GM19099 (cell line): ENCODE results near the gene AMDHD2.
A peak's percentile ranks its signal among the peaks of the same experiment; 100 is the strongest.

Source experiments
- POLR2A ChIP-seq: IDR thresholded peaks from 3 replicates; pipeline ENCODE4 v1.6.1; 2011; ENCODE audit warnings: low read depth; ENCODE audit not compliant: insufficient read length; ENCODE audit errors: extremely low read depth

Gene AMDHD2

GRCh38 chr16:2478279-2478678 is 41.9 kb upstream of the AMDHD2 start:
- no peak for TF ChIP-seq POLR2A

GRCh38 chr16:2480948-2481347 is 39.2 kb upstream of the AMDHD2 start:
- no peak for TF ChIP-seq POLR2A

DNA sequence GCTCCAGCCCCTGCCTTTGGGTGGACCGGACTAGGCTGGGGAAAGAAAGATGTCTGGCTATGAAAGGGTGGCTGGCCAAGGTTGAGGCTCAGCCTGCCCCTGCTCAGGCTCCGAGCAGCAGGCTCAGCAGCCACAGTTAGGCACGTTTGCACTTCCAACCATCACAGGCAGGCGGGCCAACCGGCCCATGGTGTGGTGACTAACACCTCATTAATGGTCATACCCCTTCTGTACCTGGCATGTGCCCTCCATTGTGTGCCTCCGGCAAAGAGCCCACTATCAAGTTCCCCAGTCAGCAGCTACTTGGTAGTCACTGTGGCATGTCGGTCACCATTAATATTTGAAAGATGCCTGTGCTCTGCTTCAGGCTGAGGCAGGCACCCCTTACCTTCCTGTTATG is 38.5 kb upstream of the AMDHD2 start:
- TF ChIP-seq POLR2A = no peak

DNA sequence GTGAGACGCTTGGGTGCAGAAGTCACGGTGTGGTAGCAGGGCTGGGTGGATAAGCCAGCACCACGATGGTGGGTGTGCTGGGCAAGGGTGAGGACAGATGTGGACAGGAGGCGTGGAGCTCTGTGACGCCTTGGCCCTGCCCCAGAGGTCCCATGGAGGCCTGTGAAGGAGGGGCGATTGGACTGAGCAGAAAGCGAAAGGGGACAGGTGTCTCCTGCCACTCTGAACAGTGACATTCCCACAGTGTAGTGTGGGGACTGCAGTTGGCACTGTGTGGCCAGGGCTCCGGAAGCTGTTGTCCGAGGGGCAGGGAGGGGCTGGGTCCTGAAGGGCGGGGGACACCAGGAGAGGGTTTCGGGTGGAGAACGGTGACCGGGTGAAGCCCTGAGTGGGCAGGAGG is 37.9 kb upstream of the AMDHD2 start:
- TF ChIP-seq POLR2A = no peak

- no peak for TF ChIP-seq POLR2A
Observed at GRCh38 chr16:2482708-2483534, 37.2 kb upstream of the AMDHD2 start.

GRCh38 chr16:2483939-2484897 is 36.0 kb upstream of the AMDHD2 start:
- no peak for TF ChIP-seq POLR2A

DNA sequence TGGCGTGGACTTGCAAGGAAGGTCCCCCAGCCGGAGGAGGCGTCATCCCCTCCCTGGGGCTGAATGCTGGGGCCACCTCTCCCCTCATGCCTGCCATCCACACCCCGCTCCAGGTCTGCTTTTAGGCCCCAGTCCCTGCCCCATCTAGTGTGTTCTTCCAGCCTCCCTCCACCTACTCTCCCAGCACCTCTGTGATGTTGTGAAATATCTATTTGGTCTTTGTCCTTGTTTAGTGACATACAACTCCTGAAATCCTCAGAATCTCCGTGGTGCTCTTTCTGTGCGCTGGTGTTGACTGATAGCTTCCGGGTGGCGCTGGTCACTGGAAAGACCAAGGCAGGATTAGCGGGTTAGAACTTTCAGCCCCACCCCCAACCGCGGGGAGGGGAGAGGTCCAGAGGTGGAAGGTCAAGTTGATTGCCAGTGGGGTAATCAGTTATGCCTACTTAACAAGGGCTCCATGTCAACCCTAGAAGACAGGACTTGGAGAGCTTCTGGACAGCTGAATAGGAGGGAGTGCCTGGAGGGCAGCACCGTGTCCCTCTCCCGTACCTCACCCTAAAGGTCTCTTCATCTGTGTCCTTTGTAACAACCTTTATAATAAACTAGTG is 35.2 kb upstream of the AMDHD2 start:
- TF ChIP-seq POLR2A = no peak

DNA sequence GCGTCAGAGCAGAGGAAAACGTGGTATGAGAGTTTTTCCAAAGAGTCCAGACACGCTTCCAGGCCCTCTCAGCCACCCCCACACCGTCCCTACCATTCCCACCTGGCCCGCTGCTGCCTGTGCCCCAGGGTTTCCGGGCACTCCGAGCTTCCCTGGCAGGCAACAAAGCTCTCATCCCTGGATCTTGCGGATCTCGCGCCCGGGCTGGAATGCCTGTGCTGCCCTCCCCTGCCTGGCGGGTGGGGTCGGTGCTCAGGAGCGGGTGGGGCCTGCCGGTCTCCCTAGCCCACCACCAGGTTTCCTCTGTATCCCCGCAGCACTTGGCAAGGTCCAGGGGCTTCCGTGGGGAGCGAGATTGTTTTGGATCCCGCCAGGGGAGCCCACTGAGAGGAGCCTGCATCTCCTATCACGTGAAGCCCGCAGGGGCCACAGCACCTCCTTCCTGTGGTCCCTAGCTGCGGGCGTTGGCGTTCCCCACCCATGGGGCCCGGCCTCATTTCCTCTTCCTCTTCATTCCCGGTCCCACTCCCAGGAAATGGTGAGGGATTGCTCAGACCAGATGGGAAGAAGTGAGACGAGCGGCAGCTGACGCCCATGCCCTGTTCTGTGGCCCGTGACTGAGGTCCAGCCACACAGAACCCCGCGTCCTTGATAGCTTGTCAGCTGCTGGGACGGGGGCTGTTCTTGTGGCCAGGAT is 34.2 kb upstream of the AMDHD2 start:
- no peak for TF ChIP-seq POLR2A

- peak; percentile 30 for TF ChIP-seq POLR2A
Observed at GRCh38 chr16:2486645-2487516, 33.3 kb upstream of the AMDHD2 start.

DNA sequence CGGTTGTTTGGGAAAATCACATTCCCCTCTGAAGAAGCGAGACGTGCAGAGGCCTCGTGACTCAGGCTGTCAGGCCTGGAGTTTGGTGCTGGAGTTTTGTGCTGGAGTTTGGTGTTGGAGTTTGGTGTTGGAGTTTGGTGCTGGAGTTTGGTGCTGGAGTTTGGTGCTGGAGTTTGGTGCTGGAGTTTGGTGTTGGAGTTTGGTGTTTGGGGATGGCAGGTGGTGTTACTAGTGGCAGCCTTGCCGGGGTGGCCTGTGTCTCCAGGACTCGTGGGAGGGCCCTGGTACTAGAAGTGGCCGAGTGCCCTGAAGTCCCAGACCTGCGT is 32.7 kb upstream of the AMDHD2 start:
- TF ChIP-seq POLR2A = no peak

DNA sequence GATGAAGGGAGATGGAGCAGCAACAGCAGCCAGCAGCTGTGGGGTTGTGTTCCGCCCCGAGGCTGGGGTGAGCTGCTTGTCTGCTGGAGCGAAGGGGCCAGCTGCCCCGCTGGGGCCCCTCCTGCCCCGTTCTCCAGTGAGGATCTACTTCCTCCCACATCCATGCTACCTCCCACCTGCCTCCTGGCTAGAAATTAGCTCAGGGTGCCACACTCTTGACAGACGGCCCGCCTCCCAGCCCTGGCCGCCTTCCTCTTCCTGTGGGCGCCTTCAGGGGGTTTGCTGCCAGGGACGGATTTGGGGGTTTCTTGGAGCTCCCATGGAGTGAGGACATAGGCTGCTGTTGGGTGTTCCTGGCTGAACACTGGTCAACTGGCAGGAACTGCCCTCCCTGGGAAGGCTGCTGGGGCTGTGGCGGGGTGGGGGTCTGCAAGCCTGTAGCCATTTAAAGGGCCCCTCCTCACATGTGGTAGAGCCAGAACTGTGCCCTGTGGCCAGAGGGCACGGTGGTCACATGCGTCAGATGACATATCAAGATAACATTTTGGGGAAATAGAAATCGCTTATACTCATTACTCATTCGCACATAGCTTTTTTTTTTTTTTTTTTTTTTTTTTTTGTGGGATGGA is 32.2 kb upstream of the AMDHD2 start:
- no peak for TF ChIP-seq POLR2A

GRCh38 chr16:2489581-2489980 is 30.6 kb upstream of the AMDHD2 start:
- no peak for TF ChIP-seq POLR2A

GRCh38 chr16:2490190-2491105 is 29.7 kb upstream of the AMDHD2 start:
- no peak for TF ChIP-seq POLR2A

DNA sequence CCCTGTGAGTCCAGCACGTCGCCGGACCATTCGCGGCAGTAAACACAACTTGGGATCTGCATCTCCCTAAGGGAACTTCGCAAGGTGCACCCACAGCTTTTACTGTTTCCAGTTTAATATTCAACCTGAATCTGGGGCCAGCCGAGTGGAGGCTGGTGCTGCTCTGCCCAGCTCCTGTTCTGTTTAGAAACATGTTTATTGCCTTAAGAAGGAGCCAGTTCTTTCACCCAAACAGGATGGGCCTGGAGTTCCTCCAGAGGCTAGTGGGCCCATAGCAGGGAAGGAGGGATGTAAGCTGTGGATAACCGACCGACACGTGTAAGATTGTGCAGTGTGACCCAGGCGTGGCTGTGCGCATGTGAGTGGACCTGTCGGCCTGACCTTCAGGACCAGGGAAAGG is 27.9 kb upstream of the AMDHD2 start:
- no peak for TF ChIP-seq POLR2A
